ENCODE measurements around the gene RARRES1.

Gene RARRES1

DNA sequence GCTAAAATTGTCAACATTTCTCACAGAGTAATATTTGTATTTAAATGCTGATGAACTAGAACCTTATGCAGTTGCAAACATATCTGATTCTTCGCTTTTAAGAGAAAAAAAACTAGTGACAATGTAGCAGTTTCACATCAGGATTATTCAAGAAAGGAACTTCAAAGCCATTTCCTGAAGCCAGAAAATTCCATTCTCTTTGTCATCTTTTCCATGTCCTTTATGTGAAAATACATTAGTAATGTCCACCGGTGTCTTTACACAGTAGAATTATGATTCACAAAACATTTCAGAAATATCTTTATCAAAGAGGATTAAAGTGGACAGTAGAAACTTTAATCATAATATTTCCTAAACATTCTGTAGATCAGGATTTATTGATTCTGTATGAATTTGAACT is 47.1 kb downstream of the RARRES1 start:
- DNase-seq (ENCODE audit: low read depth): no peak

GRCh38 chr3:158683230-158683962 is 48.9 kb downstream of the RARRES1 start:
- DNase-seq (ENCODE audit: low read depth): peak; percentile 78

- no peak for DNase-seq (ENCODE audit: low read depth)
Observed at GRCh38 chr3:158680861-158681260, 51.4 kb downstream of the RARRES1 start.

GRCh38 chr3:158679547-158680000 is 52.7 kb downstream of the RARRES1 start:
- DNase-seq (ENCODE audit: low read depth): no peak

GRCh38 chr3:158678687-158679086 is 53.6 kb downstream of the RARRES1 start:
- DNase-seq (ENCODE audit: low read depth): no peak

- no peak for DNase-seq (ENCODE audit: low read depth)
Observed at GRCh38 chr3:158672215-158673176, 59.8 kb downstream of the RARRES1 start, which contains the start of gene LXN. Gene LXN (minus strand): TSS chr3:158672648. CDS start chr3:158672478, 170 bp downstream.

DNA sequence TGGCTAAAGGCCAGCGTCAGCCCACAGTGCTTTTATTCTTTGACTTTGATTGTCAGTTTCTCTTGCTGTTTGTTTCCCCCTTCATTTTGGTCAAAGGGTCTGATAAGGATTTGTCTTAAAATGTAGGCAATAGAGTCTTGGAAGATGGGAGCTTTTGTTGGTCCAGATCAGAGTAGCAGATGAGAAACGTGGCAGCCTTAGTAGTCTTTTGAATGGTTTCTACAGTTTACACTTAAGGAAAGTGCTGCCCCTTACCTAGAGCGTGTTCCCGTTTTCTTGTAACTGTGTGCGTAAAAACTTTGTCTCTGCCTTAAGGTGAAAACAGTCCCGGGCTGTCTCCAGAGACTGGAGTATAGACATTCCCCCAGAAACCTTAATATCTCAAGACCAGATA is 60.4 kb downstream of the RARRES1 start:
- DNase-seq (ENCODE audit: low read depth): no peak

- no peak for DNase-seq (ENCODE audit: low read depth)
Observed at GRCh38 chr3:158668506-158668905, 63.8 kb downstream of the RARRES1 start.

DNA sequence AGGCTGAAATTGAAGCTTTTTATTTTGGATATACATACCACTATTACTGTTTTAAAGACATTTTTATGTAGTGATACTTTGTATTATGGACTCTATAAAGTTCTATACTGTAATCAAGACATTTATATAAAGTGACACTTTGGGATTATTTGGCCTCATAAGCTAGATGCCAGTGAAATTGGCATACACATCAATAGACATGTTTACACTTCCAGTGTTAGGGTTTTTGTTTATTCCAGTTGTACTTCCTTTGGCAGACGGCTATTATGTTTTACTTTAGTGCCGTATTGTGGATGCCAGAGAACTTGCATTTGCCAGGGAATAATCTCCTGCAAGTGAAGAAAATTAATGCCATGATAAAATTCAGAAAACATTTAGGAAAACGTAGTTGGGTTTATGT is 65.8 kb downstream of the RARRES1 start:
- no peak for DNase-seq (ENCODE audit: low read depth)

- no peak for DNase-seq (ENCODE audit: low read depth)
Observed at GRCh38 chr3:158663832-158664231, 68.4 kb downstream of the RARRES1 start.

- no peak for DNase-seq (ENCODE audit: low read depth)
Observed at GRCh38 chr3:158663246-158663645, 69.0 kb downstream of the RARRES1 start.

DNA sequence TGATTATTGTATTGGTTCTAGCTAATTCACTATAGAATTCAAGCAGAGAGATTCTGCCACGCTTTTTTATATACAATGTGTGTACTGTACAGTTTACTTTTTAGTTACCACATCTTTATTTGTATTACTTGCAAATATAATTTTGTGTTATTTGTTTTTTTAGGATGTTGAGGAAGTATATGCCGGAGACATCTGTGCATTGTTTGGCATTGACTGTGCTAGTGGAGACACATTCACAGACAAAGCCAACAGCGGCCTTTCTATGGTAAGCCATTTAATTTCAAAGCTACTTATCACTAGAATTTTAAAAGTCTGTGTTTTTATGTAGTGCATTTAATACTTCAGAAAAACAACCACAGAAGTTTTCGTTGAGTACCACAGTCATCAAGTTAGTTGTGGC is 71.5 kb downstream of the RARRES1 start:
- no peak for DNase-seq (ENCODE audit: low read depth)

DNA sequence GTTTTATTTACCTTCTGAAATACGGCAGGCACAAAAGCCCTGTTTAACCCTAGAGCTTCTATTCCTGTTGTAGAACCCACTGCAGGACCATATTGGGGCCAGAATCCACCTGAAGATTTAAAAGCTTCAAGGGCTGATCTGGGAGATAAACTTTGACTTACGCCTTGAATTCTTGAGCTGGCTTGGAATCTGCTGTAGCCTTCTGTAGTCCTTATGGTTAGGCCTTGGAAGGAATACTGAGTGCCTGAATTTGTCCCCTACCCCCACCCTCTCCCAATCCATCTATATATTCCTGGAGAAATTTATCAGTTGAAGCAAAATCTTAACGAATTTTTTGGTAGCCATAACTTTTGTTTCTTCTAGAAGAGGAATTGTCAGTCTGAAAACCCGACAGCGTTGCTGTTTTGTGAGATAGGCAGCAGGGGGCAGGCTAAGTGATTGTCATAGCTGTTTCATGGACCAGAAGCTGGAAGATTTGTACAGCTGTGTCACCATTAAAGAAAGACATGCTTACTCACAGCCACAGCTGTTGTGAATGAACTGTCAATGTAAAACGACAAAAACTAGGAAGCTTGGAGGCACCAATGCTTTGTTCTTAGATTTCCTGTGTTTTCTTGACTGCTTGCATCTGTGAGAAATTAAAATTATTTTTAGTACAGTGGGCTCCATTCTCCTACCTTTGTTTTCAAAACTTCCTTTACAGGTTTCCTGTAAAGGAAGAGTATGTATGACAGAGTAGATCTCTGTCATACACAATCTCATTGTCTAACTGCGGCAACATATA is 72.6 kb downstream of the RARRES1 start:
- peak; percentile 39 for DNase-seq (ENCODE audit: low read depth)

GRCh38 chr3:158658889-158659288 is 73.4 kb downstream of the RARRES1 start:
- DNase-seq (ENCODE audit: low read depth): no peak

- no peak for DNase-seq (ENCODE audit: low read depth)
Observed at GRCh38 chr3:158652463-158652862, 79.8 kb downstream of the RARRES1 start.

DNA sequence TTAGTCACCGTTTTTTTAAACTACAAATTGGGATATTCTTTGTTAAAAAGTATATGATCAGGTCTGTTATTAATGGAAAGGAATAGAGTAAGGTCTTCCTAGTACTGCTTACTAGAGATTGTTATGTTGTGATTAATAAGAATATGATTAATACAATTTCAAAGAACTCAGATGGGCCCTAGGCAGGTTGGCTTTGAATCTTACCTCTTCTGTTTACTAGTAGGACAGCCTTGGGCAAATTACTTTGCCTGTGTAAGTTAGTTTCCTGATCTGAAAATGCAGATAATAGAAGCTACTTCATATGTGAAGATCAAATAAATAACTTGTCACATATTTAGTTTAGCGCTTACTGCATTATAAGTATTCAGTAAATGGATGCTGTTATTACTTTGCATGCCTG is 81.1 kb downstream of the RARRES1 start:
- no peak for DNase-seq (ENCODE audit: low read depth)

DNA sequence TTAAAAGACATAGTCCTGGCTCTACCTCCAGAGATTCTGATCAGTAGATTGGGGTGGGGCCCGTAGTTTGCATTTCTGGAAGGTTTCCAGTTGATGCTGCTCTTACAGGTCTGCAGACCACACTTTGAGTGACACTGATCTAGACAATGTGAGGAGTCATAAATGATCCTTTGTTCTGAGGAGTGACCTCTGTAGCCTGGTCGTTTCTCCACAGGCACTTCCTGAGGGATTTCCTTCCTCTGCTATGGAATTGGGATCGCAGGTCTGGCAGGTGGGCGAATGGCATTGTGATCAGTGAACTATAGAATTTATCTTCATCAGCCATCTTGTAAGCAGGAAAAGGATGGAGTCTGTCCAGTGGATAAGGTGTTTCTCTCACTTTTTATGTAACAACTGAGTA is 82.5 kb downstream of the RARRES1 start:
- DNase-seq (ENCODE audit: low read depth): no peak

Measured in GM04503 (cell line).